ENCODE data around the gene RAD18.

DNA sequence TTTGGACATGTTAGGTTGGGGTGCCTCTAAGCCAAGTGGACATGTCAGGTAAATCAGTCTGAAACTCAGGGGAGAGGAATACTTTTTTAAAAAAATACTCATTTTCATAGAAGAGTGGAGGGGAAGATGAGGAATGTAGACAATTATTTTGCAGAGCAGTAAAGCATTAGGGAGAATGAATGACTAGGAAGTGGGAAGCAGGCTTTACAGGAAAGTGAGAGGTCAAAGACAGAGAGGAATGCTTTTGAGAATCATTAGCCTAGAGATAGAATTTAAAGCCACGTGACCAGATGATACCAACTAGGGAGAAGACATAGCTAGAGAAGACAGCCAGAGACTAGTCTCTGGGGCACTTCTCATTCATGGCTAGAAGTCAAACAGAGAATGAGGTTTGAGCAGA is 91.0 kb downstream of the RAD18 start:
- TF ChIP-seq NFIC (IDR thresholded peaks at IDR 0.05; ENCODE audit: borderline replicate concordance) (no peak), YY1 (IDR thresholded peaks at IDR 0.05; ENCODE audit: low read depth) (no peak), TAF1 (IDR thresholded peaks at IDR 0.05; ENCODE audit: borderline replicate concordance, low read depth, low read length) (no peak), POLR2AphosphoS5 (IDR thresholded peaks at IDR 0.05; ENCODE audit: low read depth, low read length) (no peak), JUND (IDR thresholded peaks at IDR 0.05) (no peak), NRF1 (IDR thresholded peaks at IDR 0.05; ENCODE audit: low read depth, low read length) (no peak), CHD2 (IDR thresholded peaks at IDR 0.05; ENCODE audit: low read length, partially characterized antibody) (no peak)
- TF ChIP-seq, protein P1, sequence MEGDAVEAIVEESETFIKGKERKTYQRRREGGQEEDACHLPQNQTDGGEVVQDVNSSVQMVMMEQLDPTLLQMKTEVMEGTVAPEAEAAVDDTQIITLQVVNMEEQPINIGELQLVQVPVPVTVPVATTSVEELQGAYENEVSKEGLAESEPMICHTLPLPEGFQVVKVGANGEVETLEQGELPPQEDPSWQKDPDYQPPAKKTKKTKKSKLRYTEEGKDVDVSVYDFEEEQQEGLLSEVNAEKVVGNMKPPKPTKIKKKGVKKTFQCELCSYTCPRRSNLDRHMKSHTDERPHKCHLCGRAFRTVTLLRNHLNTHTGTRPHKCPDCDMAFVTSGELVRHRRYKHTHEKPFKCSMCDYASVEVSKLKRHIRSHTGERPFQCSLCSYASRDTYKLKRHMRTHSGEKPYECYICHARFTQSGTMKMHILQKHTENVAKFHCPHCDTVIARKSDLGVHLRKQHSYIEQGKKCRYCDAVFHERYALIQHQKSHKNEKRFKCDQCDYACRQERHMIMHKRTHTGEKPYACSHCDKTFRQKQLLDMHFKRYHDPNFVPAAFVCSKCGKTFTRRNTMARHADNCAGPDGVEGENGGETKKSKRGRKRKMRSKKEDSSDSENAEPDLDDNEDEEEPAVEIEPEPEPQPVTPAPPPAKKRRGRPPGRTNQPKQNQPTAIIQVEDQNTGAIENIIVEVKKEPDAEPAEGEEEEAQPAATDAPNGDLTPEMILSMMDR (IDR thresholded peaks at IDR 0.05): no peak

Data from SK-N-SH (cell line).